A172 (cell line): Measurements from ENCODE around the gene TMEM100. TPM values are rescaled to one million over a fixed set of nuclear protein-coding genes. Genes with fewer than 3 reads are reported as not detected.
"Not testable (repeated sequence)": the region's sequence is repeated elsewhere in the genome, so short reads cannot be mapped to it uniquely, and the experiment has no call there.

Source experiments
- DNase-seq: peaks from one replicate; pipeline ENCODE4 v3.0.0-alpha.2; 2015; ENCODE audit warnings: low spot score
- total RNA-seq: library from RNA; depleted of rRNA; stranded (reverse); fragments of >200 nt; shearing (Covaris generic); gene quantifications from 2 replicates; pipeline ENCODE4 v1.2.3, GENCODE V29; 2014; rRNA removed

The TMEM100 gene
- total RNA-seq, 1 experiment from 2014 or later = not detected

DNA sequence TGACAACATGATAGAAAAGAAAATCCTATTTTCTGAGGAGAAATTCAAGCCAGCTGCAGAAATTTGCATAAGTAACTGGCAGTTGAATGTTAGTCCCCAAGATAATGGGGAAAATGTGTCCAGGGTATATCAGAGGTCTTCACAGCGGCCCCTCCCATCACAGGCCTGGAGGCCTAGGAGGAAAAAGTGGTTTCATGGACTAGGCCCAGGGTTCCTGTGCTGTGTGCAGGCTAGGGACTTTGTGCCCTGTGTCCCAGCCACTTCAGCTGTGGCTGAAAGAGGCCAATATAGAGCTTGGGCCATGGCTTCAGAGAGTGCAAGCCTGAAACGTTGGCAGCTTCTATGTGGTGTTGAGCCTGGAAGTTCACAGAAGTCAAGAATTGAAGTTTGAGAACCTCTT, 35.6 kb downstream of the TMEM100 start:
- DNase-seq = no peak

- DNase-seq = no peak
These were observed 38.9 kb downstream of the TMEM100 start for GRCh38 chr17:55683550-55684315.

- DNase-seq = no peak
These were observed 41.3 kb downstream of the TMEM100 start for GRCh38 chr17:55681342-55681700.

GRCh38 chr17:55680686-55681341, 41.9 kb downstream of the TMEM100 start:
- DNase-seq = no peak

DNA sequence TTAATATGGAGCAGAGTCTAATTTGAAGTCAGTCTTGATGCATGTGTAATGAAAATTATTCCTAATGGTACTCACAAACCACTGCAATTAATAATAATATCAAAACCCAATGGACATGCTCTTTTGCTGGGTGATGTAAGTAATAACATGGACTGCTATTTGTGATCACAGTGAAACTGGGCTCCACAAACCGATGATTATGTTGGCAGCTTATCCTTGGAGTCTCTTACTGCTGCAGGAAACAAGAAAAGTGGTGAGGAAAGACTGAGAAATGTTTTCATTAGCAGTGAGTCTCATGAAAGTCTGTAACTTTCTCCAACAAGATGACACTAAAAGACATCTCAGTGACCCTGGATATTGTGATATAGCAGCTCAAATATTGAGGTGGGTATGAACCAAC, 45.2 kb downstream of the TMEM100 start:
- DNase-seq = no peak

DNA sequence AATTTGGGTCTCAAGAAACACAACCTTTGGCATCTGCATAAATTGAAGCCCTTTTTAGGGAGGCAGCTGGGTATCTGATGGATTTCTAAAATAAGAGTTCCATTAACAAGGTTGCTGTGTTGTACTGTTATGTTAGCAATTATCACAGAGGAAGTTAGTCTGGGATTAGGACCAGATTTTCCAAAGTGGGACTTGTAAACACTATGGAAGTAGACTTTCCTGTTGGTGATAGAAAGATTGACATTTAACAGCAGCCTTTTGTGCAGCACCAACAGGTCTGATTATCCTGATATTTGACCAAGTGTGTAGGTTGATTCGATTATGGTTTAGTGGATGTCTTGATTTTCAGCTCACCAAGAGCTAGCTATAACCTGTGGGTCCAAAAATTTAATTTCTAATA, 46.4 kb downstream of the TMEM100 start:
- DNase-seq = no peak

DNA sequence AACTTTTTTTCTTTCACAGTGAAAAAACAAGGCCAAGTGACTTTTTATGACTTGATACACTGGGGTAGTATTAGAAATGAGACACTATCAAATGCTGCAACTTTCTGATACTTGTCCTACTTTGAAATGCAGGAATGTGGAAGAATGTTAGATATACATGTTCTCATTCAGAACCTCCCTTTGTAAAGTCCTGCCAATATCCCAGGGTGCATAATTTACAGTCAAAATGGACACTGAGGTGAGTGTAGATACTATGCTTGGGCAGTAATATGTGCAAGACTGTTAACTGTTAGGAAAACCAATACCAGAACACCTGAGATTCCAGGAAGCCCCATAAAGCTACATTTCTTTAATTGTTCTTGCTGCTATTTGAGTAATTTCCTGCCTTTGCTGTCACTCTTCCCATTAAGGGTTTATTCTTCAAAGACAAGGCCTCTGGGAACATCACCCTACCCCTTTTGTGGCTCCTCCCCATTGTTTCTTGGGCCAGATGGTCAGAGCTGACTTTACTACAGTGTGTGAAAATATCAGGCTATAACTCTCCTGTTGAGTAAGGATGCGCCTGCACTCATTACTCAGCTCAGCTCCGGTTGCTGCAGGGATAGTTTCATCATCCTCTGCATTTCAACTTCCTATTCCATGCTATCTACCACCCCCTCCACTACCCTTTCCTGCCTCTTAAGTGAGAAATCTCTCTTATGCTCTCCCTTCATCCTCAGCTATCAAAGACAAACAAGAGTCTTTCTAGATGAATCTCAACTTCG, 48.7 kb downstream of the TMEM100 start:
- no peak for DNase-seq

GRCh38 chr17:55672585-55673501, 49.8 kb downstream of the TMEM100 start:
- DNase-seq = no peak

GRCh38 chr17:55672010-55672409, 50.7 kb downstream of the TMEM100 start:
- DNase-seq = not testable (repeated sequence)

Other genes starting within 250 kb of the TMEM100 start
- gene SMIM36, start 211.4 kb downstream of the TMEM100 start, total RNA-seq = not detected in 2 replicates
- gene PCTP, start 28.2 kb upstream of the TMEM100 start, total RNA-seq = 16.6 and 21.1 TPM in 2 replicates